Endothelial cell of umbilical vein (primary cell): ENCODE data around the gene DESI1. TPM values are rescaled to one million over a fixed set of nuclear protein-coding genes. Genes with fewer than 3 reads are reported as not detected.

ENCODE experiments used
- BruUV-seq: library from RNA; stranded (reverse); fragments of 400-500 nt; replicated peaks from 2 replicates; lab custom pipeline; 2021; lab: Mats Ljungman, UMichigan
- CTCF ChIA-PET: fragments of 300-600, 350-600 bp; sonication (Branson Sonifier 250); formaldehyde crosslinking; loops from one replicate; lab custom pipeline; 2021; ENCODE audit warnings: antibody characterized with exemption, inconsistent platforms; lab: Charles Lee
- POLR2A ChIA-PET: fragments of 300-600, 350-600 bp; sonication (Branson Sonifier 250); formaldehyde crosslinking; loops from one replicate; lab custom pipeline; 2021; ENCODE audit warnings: antibody characterized with exemption, inconsistent platforms; lab: Charles Lee
- DNase-seq: peaks from one replicate; pipeline ENCODE4 v3.0.0-alpha.2; 2011; ENCODE audit warnings: low read depth, low spot score
- FAIRE-seq: peaks from 2 replicates; lab custom pipeline; 2011; peaks lifted over from hg19 to GRCh38; lab: Jason Lieb, UNC
- H2AFZ ChIP-seq: 2 replicates; pipeline ENCODE4 v1.6.0; 2012; ENCODE audit warnings: low read depth, low read length, control low read depth, inconsistent platforms
- H3K27ac ChIP-seq: 2 replicates; pipeline ENCODE4 v1.5.1; 2011; ENCODE audit warnings: low read depth, mild to moderate bottlenecking, control low read depth, low read length, moderate library complexity; ENCODE audit not compliant: insufficient read depth
- H3K27me3 ChIP-seq, 2 experiments: 2 replicates each; pipeline versions ENCODE4 v1.6.0 to v1.6.1; 2011; ENCODE audit warnings: low read length in 2 of 2, mixed read lengths in 1 of 2; ENCODE audit not compliant: control insufficient read depth in 2 of 2, insufficient read depth in 2 of 2
- H3K36me3 ChIP-seq, 2 experiments: 2 replicates in 1 of 2; 3 replicates in 1 of 2; pipeline ENCODE4 v1.5.1; 2011; ENCODE audit warnings: low read length in 2 of 2, mild to moderate bottlenecking in 1 of 2, moderate library complexity in 1 of 2; ENCODE audit not compliant: control insufficient read depth in 2 of 2, insufficient read depth in 2 of 2; ENCODE audit errors: extremely low read depth in 1 of 2
- H3K4me1 ChIP-seq: 3 replicates; pipeline ENCODE4 v1.5.1; 2011; ENCODE audit warnings: mild to moderate bottlenecking, low read length; ENCODE audit not compliant: control insufficient read depth, insufficient read depth; ENCODE audit errors: extremely low read depth
- H3K4me2 ChIP-seq: 2 replicates; pipeline ENCODE4 v1.6.1; 2011; ENCODE audit warnings: low read length, control low read depth, mixed read lengths; ENCODE audit not compliant: insufficient read depth
- H3K4me3 ChIP-seq, 3 experiments: fragments of 200-600 bp in 1 of 3; sonication (generic), shearing (Covaris generic) in 1 of 3; replicated peaks in 1 of 3; 2 replicates each; pipeline ENCODE4 v1.5.1; 2011 to 2016; ENCODE audit warnings: control low read depth in 3 of 3, low read length in 3 of 3, mild to moderate bottlenecking in 2 of 3, inconsistent platforms in 1 of 3, low read depth in 1 of 3, moderate library complexity in 1 of 3; ENCODE audit not compliant: insufficient read depth in 1 of 3
- H3K79me2 ChIP-seq: 2 replicates; pipeline ENCODE4 v1.6.0; 2012; ENCODE audit warnings: low read length, inconsistent platforms; ENCODE audit not compliant: control insufficient read depth, insufficient read depth
- H3K9ac ChIP-seq: replicated peaks from 2 replicates; pipeline ENCODE3; 2011; ENCODE audit warnings: low read length, control low read depth; ENCODE audit not compliant: insufficient read depth; ENCODE audit errors: extremely low read depth
- H3K9me1 ChIP-seq: replicated peaks from 3 replicates; pipeline ENCODE4 v1.6.0; 2011; ENCODE audit warnings: mild to moderate bottlenecking, low read length; ENCODE audit not compliant: control insufficient read depth, insufficient read depth; ENCODE audit errors: extremely low read depth
- H3K9me3 ChIP-seq: replicated peaks from 2 replicates; pipeline ENCODE4 v1.5.1; 2012; ENCODE audit warnings: low read length, inconsistent platforms; ENCODE audit not compliant: control insufficient read depth, insufficient read depth
- H4K20me1 ChIP-seq: replicated peaks from 2 replicates; pipeline ENCODE3; 2011; ENCODE audit warnings: mild to moderate bottlenecking, low read length; ENCODE audit not compliant: control insufficient read depth, insufficient read depth; ENCODE audit errors: extremely low read depth
- EZH2 ChIP-seq: IDR thresholded peaks from 2 replicates; pipeline ENCODE4 v1.6.1; 2012; ENCODE audit warnings: borderline replicate concordance, low read depth, mild to moderate bottlenecking, moderate library complexity, low read length, inconsistent platforms; ENCODE audit not compliant: severe bottlenecking
- FOS ChIP-seq: IDR thresholded peaks from 2 replicates; pipeline ENCODE4 v1.6.1; 2011; ENCODE audit warnings: mild to moderate bottlenecking, low read length, moderate library complexity, borderline replicate concordance; ENCODE audit not compliant: insufficient read depth
- GATA2 ChIP-seq: IDR thresholded peaks from 2 replicates; pipeline ENCODE4 v1.7.0; 2011; ENCODE audit warnings: low read depth, mild to moderate bottlenecking, moderate library complexity, mixed read lengths, low read length; ENCODE audit not compliant: insufficient read length, insufficient read depth
- JUN ChIP-seq: IDR thresholded peaks from 2 replicates; pipeline ENCODE4 v1.6.1; 2011; ENCODE audit warnings: borderline replicate concordance, low read depth; ENCODE audit not compliant: insufficient read length, insufficient read depth
- MYC ChIP-seq: IDR thresholded peaks from one replicate; pipeline ENCODE4 v1.6.1; 2011; ENCODE audit warnings: mild to moderate bottlenecking, low read depth, low read length
- POLR2A ChIP-seq: IDR thresholded peaks from 2 replicates; pipeline ENCODE4 v1.6.1; 2012; ENCODE audit warnings: low read depth, mild to moderate bottlenecking, control low read depth, low read length
- POLR2AphosphoS5 ChIP-seq: IDR thresholded peaks from 2 replicates; pipeline ENCODE4 v1.6.1; 2012; ENCODE audit warnings: low read depth, mild to moderate bottlenecking, control low read depth, low read length, moderate library complexity; ENCODE audit not compliant: insufficient read depth
- dilution Hi-C: fragments of 300-500 bp; cut with MboI; formaldehyde crosslinking; loops from one replicate; pipeline ENCODE4 v1.15.0; 2019; ENCODE audit warnings: low sequenced_read_pairs; ENCODE audit not compliant: extremely low pct_ligation_motif_present
- intact Hi-C: fragments of 100-400 bp; cut with micrococcal nuclease; formaldehyde crosslinking; loops from one replicate; pipeline ENCODE4 v1.10.0; 2022
- polyA plus RNA-seq, 4 experiments: library from polyadenylated mRNA; depleted of rRNA in 3 of 4; stranded (reverse) in 3 of 4; unstranded in 1 of 4; fragments of >200 nt; gene quantifications; 2 replicates each; pipeline versions ENCODE4 v1.2.1 to v1.2.3, GENCODE V29; 2011 to 2012; ENCODE audit warnings: missing spikeins in 1 of 4
- total RNA-seq: library from RNA; stranded (reverse); gene quantifications from 2 replicates; pipeline ENCODE4 v1.2.3, GENCODE V29; 2021
- TF ChIP-seq, protein P1 (sequence below), 2 donors: IDR thresholded peaks; 1 replicate in 1 of 2; 2 replicates in 1 of 2; pipeline ENCODE4 v1.5.1; 2011; ENCODE audit warnings: low read length in 2 of 2, mild to moderate bottlenecking in 2 of 2, moderate library complexity in 2 of 2, control low read depth in 1 of 2, inconsistent platforms in 1 of 2, low read depth in 1 of 2; ENCODE audit not compliant: insufficient read depth in 1 of 2; ENCODE audit errors: extremely low read depth in 1 of 2
- TF ChIP-seq, protein P2 (sequence below): IDR thresholded peaks from 2 replicates; pipeline ENCODE4 v1.6.1; 2011; ENCODE audit not compliant: insufficient read depth, insufficient read length

DESI1 gene
- total and polyA plus RNA-seq, 2 donors (not counting 3 experiments of a cell fraction or from before 2014, with no cell fraction given) = 36.8 to 59.1 TPM

DNA sequence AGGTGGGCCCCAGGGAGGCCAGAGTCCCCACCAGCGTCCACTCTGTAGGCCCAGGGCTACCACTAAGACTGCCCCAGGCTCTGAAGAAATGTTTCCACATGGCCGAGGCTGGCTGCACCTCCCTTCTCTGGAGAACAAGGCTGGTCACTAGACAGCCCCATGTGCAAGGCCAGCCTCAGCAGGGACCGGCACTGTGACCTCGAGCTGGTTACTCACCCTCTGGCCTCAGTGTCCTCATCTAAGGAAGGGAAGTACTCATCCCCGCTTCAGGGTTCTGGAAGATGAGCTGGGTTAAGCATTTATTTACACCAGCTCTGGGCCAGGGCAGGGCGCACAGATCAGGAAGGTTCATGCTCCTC, 40.9 kb downstream of the DESI1 start:
- no peaks in the 10 kb centered on the region for H3K9me3 ChIP-seq
- TF ChIP-seq, protein P1, sequence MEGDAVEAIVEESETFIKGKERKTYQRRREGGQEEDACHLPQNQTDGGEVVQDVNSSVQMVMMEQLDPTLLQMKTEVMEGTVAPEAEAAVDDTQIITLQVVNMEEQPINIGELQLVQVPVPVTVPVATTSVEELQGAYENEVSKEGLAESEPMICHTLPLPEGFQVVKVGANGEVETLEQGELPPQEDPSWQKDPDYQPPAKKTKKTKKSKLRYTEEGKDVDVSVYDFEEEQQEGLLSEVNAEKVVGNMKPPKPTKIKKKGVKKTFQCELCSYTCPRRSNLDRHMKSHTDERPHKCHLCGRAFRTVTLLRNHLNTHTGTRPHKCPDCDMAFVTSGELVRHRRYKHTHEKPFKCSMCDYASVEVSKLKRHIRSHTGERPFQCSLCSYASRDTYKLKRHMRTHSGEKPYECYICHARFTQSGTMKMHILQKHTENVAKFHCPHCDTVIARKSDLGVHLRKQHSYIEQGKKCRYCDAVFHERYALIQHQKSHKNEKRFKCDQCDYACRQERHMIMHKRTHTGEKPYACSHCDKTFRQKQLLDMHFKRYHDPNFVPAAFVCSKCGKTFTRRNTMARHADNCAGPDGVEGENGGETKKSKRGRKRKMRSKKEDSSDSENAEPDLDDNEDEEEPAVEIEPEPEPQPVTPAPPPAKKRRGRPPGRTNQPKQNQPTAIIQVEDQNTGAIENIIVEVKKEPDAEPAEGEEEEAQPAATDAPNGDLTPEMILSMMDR (IDR thresholded peaks at IDR 0.05; ENCODE audit: extremely low read depth in 1 of 2, insufficient read depth in 1 of 2, low read depth in 1 of 2, low read length in 2 of 2) = no peak
- TF ChIP-seq MYC (no peak), POLR2A (no peak), GATA2 (no peak), EZH2 (no peak), POLR2AphosphoS5 (no peak), JUN (no peak), FOS (no peak)
- TF ChIP-seq, protein P2, sequence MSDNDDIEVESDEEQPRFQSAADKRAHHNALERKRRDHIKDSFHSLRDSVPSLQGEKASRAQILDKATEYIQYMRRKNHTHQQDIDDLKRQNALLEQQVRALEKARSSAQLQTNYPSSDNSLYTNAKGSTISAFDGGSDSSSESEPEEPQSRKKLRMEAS = no peak
- dilution Hi-C loops (no loop called here), intact Hi-C loops (no loop called here)
- BruUV-seq = no TSS peak
- no peak overlapping the region for H3K4me2 ChIP-seq
- H2AFZ ChIP-seq = no peak overlapping the region
- H3K4me3 ChIP-seq = no peak overlapping the region
- no peaks in the 10 kb centered on the region for H3K4me1 ChIP-seq
- ChIA-PET POLR2A (interaction anchor here (1.2 kb wide), 1 partner anchor 10 kb away, joined by 5 read pairs; the partner anchor contains the start of gene PMM1), CTCF (interaction anchor here (0.6 to 1.3 kb wide), 2 partner anchors 9 to 17 kb away, joined by 3 to 6 read pairs; partner anchors contain the start of gene PMM1)
- H3K9me1 ChIP-seq = no peaks in the 10 kb centered on the region
- H4K20me1 ChIP-seq = no peaks in the 10 kb centered on the region
- no peaks in the 10 kb centered on the region for H3K27me3 ChIP-seq
- H3K36me3 ChIP-seq = peaks cover 0 to 7% of the 10 kb centered on the region in 2 experiments
- FAIRE-seq (no peak), DNase-seq (no peak)
- H3K27ac ChIP-seq = no peak overlapping the region
- H3K9ac ChIP-seq = no peak overlapping the region
- no peaks in the 10 kb centered on the region for H3K79me2 ChIP-seq
